ENCODE results near the gene PRKAG2.
"Not testable (repeated sequence)": the region's sequence is repeated elsewhere in the genome, so short reads cannot be mapped to it uniquely, and the experiment has no call there.

Gene PRKAG2

DNA sequence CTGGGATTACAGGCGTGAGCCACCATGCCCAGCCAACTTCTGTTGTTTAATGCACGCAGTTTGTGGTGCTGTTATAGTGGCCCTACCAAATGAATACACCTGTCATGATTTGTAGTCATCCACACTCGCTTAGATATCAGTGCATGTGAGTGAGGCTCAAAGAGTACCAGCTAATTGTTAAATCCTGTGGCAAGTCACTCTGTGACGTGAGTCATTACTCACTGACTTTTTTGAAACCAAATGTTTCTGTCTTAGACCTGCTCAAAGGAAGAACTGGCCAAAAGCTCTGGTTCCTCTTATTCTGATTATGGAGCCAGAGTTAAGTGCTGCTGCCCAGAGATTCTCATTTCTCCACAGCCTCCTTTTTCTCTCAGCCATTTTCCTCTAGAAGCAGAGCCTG lies 109.4 kb downstream of the PRKAG2 start:
- no peak for DNase-seq (ENCODE audit: low spot score)

DNA sequence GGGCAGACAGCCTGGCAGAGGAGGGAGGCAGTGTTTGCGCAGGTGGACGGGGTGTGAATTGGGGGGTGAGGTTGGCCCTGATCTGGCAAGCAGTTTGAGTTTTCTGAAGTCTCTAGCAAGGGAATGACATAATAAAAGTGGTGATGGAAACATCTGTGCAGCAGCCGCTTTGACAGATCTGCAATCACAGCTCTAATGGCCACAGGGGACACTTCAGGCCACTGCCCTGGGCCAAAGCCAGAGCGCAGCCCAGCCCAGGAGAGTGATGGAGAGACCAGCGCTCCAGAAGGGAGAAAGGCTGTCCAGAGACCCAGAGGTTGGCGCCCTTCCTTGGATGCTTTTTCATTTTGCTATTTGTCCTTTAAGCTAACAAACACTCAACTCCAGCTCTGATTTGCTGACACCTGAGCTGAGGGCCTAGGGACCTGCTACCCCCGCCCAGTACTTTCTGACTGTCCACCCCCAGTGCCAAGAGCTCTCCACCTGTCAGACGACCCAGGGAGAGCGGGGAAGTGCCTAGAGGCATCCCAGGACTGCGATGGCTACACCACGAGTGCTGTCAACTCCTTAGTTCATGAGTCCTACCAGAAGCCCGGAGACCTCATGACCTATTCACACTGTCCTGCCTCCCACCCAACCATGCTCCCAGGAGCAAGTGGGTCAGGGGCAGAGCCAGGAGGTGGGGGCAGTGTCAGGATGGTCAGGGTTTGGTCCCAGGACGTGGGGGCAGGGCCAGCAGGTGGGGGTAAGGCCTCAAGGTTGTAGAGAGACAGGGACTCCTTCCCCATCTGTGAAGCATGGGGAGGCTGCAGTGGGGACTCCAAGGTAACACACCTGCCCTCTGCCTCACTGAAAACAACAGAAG lies 112.6 kb downstream of the PRKAG2 start:
- DNase-seq (ENCODE audit: low spot score) = no peak

- no peak for DNase-seq (ENCODE audit: low spot score)
Measured at GRCh38 chr7:151763420-151763984, 113.4 kb downstream of the PRKAG2 start.

DNA sequence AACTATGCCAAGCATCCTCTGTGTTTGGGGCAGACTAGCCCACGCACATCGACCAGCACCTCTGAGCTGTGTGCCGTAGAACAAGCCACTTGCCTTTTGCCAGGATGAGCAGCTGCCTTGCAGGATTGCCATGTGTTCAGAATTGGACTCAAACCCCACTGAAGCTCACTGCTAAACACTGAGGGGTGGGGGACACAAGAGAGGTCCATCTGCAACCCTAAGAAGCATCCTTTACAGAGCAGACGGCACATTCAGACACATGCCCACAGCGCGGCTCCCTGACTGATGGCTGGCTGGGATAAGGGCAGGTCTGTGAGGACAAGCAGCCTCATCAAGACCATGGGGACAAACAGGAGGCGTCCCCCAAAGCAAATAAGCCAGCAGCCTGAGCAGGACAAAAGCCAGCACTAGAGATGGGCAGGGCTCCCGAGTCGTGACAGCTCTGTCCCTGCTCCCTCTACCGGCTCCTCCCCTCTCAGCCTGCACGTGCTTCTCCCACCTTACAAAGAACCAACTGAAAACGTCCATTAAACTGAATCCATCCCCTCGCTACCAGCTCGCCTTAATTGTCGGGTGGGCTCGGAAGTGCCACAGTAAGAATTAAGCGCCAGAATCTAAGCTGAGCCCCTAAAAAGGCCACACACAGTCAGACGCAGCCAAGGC lies 114.2 kb downstream of the PRKAG2 start:
- no peak for DNase-seq (ENCODE audit: low spot score)

- DNase-seq (ENCODE audit: low spot score) = no peak
Measured at GRCh38 chr7:151761957-151762356, 115.0 kb downstream of the PRKAG2 start.

- DNase-seq (ENCODE audit: low spot score) = no peak
Measured at GRCh38 chr7:151761231-151761630, 115.7 kb downstream of the PRKAG2 start.

GRCh38 chr7:151759591-151760042 lies 117.3 kb downstream of the PRKAG2 start:
- DNase-seq (ENCODE audit: low spot score) = peak; percentile 82

- DNase-seq (ENCODE audit: low spot score) = no peak
Measured at GRCh38 chr7:151758622-151759540, 118.0 kb downstream of the PRKAG2 start.

- DNase-seq (ENCODE audit: low spot score) = peak; percentile 62
Measured at GRCh38 chr7:151757274-151757673, 119.6 kb downstream of the PRKAG2 start.

DNA sequence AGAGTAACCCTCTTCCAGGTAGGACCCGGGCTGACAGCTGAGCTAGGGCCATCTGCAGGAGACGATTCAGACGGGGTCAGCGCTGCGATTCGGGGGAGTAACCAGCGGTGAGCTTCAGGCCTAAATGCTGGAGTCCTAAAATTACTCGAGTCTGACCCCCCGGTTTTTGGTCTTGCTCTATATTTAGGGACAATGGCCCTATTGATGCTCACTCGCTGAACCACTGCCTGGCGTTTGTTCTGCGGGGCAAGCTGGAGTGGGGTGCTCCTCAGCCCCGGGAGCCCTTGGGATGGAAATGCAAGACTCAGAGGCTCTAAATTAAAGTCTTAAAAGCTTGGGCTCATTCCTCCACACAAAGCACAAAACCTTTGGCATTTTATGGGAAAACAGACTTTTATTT lies 120.0 kb downstream of the PRKAG2 start:
- no peak for DNase-seq (ENCODE audit: low spot score)

- peak; percentile 26 for DNase-seq (ENCODE audit: low spot score)
Measured at GRCh38 chr7:151756076-151756731, 120.7 kb downstream of the PRKAG2 start.

GRCh38 chr7:151755131-151755801 lies 121.6 kb downstream of the PRKAG2 start:
- DNase-seq (ENCODE audit: low spot score) = peak; percentile 36

- DNase-seq (ENCODE audit: low spot score) = no peak
Measured at GRCh38 chr7:151754688-151755130, 122.2 kb downstream of the PRKAG2 start.

DNA sequence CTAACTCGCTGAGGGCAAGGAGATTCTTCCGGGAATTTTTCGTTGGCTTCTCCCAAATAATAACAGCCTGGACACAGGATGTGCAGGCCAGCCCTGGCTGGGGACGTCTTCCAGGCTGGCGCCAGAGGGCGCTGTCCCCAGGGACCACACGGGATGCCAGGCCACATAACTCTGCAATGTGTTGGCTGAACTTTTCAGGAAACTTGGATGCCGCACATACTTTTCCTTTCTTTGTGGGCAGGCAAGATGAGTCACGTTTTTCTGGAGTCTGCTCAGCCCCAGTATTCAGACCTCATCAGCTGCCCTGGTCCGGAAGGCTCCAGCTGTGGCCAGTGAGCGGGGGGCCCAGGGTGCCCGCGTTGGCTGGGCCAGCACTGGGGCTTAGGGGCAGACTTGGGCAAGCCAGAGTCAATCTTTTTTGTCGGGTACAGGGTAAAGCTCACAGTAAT lies 122.7 kb downstream of the PRKAG2 start:
- peak; percentile 96 for DNase-seq (ENCODE audit: low spot score)

DNA sequence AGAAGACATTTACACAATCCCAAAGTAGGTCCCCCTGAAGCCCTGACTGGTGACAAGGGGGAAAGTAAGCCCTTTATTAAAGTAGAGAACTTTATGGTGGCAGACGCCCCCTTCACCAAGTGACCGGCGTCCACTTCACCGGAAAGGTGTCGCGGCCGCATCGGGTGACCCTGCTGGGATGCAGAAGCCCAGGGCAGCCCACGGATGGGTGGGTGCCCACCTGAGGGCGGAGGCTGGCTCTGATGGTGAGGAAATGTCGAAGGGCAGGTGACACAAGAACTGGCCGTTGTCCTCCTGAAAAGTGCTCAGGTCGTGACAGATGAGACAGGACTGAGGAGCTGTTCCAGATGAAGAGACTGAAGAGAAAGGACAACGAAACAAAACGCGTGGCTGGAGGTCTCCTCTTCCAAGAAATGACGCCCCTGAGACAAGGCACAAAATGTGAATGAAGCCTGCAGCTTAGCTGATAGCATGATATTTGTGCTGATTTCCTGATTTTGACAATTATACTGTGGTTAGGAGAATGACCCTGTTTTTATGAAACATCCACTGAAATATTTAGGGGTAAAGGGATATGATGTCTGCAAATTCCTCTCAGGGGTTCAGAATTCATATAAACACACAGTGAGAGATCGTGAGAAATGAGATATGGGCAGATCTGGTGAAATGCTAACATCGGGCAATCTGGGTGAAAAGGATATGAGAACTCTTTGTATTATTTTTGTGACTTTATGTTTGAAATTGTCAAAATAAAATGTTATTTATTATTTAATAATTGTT lies 123.9 kb downstream of the PRKAG2 start:
- DNase-seq (ENCODE audit: low spot score) = no peak

GRCh38 chr7:151752037-151752436 lies 124.9 kb downstream of the PRKAG2 start:
- DNase-seq (ENCODE audit: low spot score) = no peak

- DNase-seq (ENCODE audit: low spot score) = no peak
Measured at GRCh38 chr7:151748733-151749132, 128.2 kb downstream of the PRKAG2 start.

DNA sequence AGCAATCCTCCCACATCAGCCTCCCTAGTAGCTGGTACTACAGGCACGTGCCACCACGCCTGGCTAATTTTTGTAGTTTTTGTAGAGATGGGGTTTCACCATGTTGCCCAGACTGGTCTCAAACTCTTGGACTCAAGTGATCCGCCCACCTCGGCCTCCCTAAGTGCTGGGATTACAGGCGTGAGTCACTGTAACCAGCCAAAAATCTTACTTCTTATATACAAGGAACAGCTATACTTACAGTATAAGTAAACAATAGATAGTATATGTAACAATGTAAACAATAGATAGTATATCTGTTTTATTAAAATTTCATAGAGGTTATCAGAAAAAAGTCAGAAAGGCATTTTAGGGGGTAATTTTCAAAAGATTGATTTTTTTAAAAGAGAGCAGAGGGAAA lies 128.9 kb downstream of the PRKAG2 start:
- DNase-seq (ENCODE audit: low spot score) = not testable (repeated sequence)

- no peak for DNase-seq (ENCODE audit: low spot score)
Measured at GRCh38 chr7:151745706-151746105, 131.2 kb downstream of the PRKAG2 start.
